ENCODE measurements around the gene LMO4.

Gene LMO4

DNA sequence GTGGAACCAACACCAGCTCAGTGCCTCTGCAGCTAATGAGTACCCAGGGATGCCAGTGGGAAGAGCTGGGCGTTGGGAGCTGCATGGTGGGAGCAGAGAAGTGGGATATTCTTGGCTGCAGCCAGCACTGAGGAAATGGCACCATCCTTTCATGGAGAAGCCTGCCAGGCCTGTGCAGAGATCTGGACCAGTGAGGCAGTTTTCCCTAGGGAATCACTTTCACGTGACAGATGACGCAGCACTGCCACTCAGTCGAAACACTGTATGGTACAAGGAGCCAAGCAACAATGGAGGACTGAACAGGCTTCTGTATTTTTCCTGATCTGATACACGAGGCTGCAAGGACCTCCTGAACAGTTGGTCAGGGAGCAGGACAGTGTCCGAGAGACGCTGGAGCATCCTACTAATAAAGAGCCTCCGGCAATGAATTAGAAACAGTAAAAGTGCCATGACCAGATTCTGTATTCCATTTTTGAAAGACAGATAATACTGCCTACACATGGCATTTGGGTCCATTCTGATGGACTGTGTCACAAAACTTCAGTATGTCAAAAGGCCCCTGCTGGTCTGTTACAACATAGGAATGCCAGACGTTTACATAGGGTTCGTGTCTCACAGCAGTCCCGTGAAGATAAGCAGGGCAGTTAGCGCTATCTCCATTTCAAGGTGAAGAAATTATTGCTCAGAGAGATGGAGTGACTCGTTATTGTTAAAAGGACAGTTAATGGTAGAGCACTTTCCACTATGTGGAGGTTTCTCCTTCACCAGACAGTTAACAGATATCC is 44.0 kb upstream of the LMO4 start:
- Histone ChIP-seq H3K27me3 (replicated peaks; ENCODE audit: insufficient read depth, low read length) (no peaks in the 10 kb centered on the region), H3K79me2 (ENCODE audit: low read length) (no peaks in the 10 kb centered on the region), H4K20me1 (ENCODE audit: insufficient read depth, low read length) (no peaks in the 10 kb centered on the region), H3K4me2 (ENCODE audit: low read depth, low read length) (no peak overlapping the region), H3K27ac (ENCODE audit: low read length) (no peak overlapping the region), H3F3A (ENCODE audit: insufficient read depth, low read length) (no peaks in the 10 kb centered on the region), H3K9ac (ENCODE audit: low read length) (no peak overlapping the region), H3K36me3 (replicated peaks; ENCODE audit: insufficient read depth, low read length) (no peaks in the 10 kb centered on the region), H3K9me3 (replicated peaks; ENCODE audit: insufficient read depth, low read length) (no peaks in the 10 kb centered on the region), H3K4me3 (ENCODE audit: low read length) (no peak overlapping the region), H3K4me1 (ENCODE audit: low read length) (no peaks in the 10 kb centered on the region), H2AFZ (ENCODE audit: low read length) (no peak overlapping the region), H3K9me2 (replicated peaks; ENCODE audit: insufficient read depth, low read length) (no peaks in the 10 kb centered on the region)
- DNase-seq = no peak
- TF ChIP-seq EZH2phosphoT487 (IDR thresholded peaks at IDR 0.05; ENCODE audit: low read length) = no peak
- no peak for TF ChIP-seq EZH2 (optimal IDR thresholded peaks at IDR 0.05; ENCODE audit: low read depth, low read length)
- TF ChIP-seq, protein P1, sequence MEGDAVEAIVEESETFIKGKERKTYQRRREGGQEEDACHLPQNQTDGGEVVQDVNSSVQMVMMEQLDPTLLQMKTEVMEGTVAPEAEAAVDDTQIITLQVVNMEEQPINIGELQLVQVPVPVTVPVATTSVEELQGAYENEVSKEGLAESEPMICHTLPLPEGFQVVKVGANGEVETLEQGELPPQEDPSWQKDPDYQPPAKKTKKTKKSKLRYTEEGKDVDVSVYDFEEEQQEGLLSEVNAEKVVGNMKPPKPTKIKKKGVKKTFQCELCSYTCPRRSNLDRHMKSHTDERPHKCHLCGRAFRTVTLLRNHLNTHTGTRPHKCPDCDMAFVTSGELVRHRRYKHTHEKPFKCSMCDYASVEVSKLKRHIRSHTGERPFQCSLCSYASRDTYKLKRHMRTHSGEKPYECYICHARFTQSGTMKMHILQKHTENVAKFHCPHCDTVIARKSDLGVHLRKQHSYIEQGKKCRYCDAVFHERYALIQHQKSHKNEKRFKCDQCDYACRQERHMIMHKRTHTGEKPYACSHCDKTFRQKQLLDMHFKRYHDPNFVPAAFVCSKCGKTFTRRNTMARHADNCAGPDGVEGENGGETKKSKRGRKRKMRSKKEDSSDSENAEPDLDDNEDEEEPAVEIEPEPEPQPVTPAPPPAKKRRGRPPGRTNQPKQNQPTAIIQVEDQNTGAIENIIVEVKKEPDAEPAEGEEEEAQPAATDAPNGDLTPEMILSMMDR (IDR thresholded peaks at IDR 0.05; ENCODE audit: low read length) = no peak

DNA sequence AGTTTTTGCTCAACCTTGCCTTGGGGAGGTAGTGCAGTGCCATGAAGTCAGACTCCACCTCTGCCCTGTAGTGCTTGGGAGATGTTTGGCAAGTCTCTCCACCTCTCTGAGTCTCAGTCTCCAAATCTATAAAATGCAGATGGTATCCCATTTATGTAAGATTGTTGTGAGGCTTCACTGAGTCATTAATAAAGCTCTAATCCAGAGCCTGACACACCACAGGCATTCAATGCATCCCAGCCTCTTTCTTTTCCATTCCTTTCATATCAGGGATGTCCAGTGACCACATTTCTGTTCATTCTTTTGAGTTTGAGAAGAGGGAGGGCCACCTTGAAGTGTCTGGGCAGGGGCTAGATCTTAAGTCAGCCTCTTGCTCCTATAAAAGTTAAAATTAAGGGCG is 37.6 kb upstream of the LMO4 start:
- no peaks in the 10 kb centered on the region for H3K9me2 ChIP-seq (replicated peaks; ENCODE audit: insufficient read depth, low read length)
- H3K36me3 ChIP-seq (replicated peaks; ENCODE audit: insufficient read depth, low read length) = no peaks in the 10 kb centered on the region
- H3K4me1 ChIP-seq (ENCODE audit: low read length) = no peaks in the 10 kb centered on the region
- no peaks in the 10 kb centered on the region for H4K20me1 ChIP-seq (ENCODE audit: insufficient read depth, low read length)
- no peaks in the 10 kb centered on the region for H3F3A ChIP-seq (ENCODE audit: insufficient read depth, low read length)
- no peak for DNase-seq
- TF ChIP-seq, protein P1 (IDR thresholded peaks at IDR 0.05; ENCODE audit: low read length) = no peak
- TF ChIP-seq EZH2 (optimal IDR thresholded peaks at IDR 0.05; ENCODE audit: low read depth, low read length) (no peak), EZH2phosphoT487 (IDR thresholded peaks at IDR 0.05; ENCODE audit: low read length) (no peak)
- no peak overlapping the region for H3K4me3 ChIP-seq (ENCODE audit: low read length)
- no peak overlapping the region for H3K4me2 ChIP-seq (ENCODE audit: low read depth, low read length)
- H3K79me2 ChIP-seq (ENCODE audit: low read length) = no peaks in the 10 kb centered on the region
- no peak overlapping the region for H3K27ac ChIP-seq (ENCODE audit: low read length)
- H3K9ac ChIP-seq (ENCODE audit: low read length) = no peak overlapping the region
- no peak overlapping the region for H2AFZ ChIP-seq (ENCODE audit: low read length)
- H3K9me3 ChIP-seq (replicated peaks; ENCODE audit: insufficient read depth, low read length) = no peaks in the 10 kb centered on the region
- no peaks in the 10 kb centered on the region for H3K27me3 ChIP-seq (replicated peaks; ENCODE audit: insufficient read depth, low read length)

DNA sequence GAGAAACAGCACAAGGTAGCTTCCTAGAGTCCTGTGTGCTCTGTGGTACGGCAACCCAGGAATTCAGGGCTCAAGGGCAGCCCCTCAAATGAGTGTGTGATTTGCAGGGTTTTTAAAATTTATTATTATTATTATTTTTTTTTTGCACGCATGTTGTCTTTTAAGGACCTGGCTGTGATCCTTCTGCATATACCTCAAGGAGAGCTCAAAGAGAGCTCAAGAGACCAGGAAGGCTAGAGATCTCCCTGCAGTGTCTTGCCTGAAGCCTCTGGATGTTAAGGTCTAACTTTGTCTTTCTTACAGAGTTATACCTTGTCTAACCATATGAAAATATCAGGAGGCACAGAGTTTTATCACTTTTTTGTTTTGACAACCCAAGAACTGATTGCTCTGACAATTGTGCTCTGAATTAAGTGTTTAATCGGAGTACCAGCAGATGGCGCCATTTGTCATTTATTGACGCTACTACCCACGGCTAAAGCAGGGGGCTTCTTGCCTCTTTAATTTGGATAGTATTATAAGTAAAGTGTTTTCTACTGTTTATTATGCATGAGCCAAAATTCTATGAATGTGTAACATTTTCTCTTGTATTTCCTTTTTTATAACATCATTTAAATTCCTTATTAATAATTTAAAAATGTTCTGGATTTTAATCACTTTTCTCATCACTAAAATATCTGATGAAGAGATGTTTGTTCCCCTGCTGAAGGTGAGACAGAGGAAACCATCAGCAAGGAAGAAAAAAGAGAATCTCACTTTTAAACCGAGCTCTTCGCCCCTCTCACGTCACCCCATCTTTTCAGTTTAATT is 35.8 kb upstream of the LMO4 start:
- Histone ChIP-seq H4K20me1 (ENCODE audit: insufficient read depth, low read length) (no peaks in the 10 kb centered on the region), H3F3A (ENCODE audit: insufficient read depth, low read length) (no peaks in the 10 kb centered on the region), H3K27ac (ENCODE audit: low read length) (no peak overlapping the region), H3K9ac (ENCODE audit: low read length) (no peak overlapping the region), H3K4me3 (ENCODE audit: low read length) (no peak overlapping the region), H3K9me3 (replicated peaks; ENCODE audit: insufficient read depth, low read length) (no peaks in the 10 kb centered on the region), H3K4me2 (ENCODE audit: low read depth, low read length) (no peak overlapping the region), H3K36me3 (replicated peaks; ENCODE audit: insufficient read depth, low read length) (no peaks in the 10 kb centered on the region), H3K9me2 (replicated peaks; ENCODE audit: insufficient read depth, low read length) (no peaks in the 10 kb centered on the region), H3K79me2 (ENCODE audit: low read length) (no peaks in the 10 kb centered on the region), H2AFZ (ENCODE audit: low read length) (no peak overlapping the region), H3K4me1 (ENCODE audit: low read length) (no peaks in the 10 kb centered on the region), H3K27me3 (replicated peaks; ENCODE audit: insufficient read depth, low read length) (no peaks in the 10 kb centered on the region)
- TF ChIP-seq EZH2 (optimal IDR thresholded peaks at IDR 0.05; ENCODE audit: low read depth, low read length) = no peak
- TF ChIP-seq, protein P1 (IDR thresholded peaks at IDR 0.05; ENCODE audit: low read length) = peak; percentile 78
- peak; percentile 65 for DNase-seq

All from MM.1S (cell line).